ENCODE measurements around the gene IQSEC1.

- TF ChIP-seq CTCF (IDR thresholded peaks at IDR 0.05; ENCODE audit: extremely low read depth in 1 of 2, insufficient read depth in 1 of 2, low read depth in 1 of 2, low read length in 2 of 2) (no peak), POLR2AphosphoS5 (IDR thresholded peaks at IDR 0.05; ENCODE audit: insufficient read depth, low read depth, low read length) (no peak), POLR2A (IDR thresholded peaks at IDR 0.05; ENCODE audit: low read depth, low read length) (no peak), FOS (IDR thresholded peaks at IDR 0.05; ENCODE audit: borderline replicate concordance, insufficient read depth, low read length) (no peak), JUN (IDR thresholded peaks at IDR 0.05; ENCODE audit: borderline replicate concordance, insufficient read depth, insufficient read length, low read depth) (no peak)
These were observed 80.4 kb downstream of the IQSEC1 start for GRCh38 chr3:12992629-12993516.
